ENCODE results near the gene SELENOO. TPM values are rescaled to one million over a fixed set of nuclear protein-coding genes. Genes with fewer than 3 reads are reported as not detected.
A peak's percentile ranks its signal among the peaks of the same experiment; 100 is the strongest.

Gene SELENOO
- total and polyA plus RNA-seq, 2 experiments from 2014 or later: 31.6 to 37.7 TPM

DNA sequence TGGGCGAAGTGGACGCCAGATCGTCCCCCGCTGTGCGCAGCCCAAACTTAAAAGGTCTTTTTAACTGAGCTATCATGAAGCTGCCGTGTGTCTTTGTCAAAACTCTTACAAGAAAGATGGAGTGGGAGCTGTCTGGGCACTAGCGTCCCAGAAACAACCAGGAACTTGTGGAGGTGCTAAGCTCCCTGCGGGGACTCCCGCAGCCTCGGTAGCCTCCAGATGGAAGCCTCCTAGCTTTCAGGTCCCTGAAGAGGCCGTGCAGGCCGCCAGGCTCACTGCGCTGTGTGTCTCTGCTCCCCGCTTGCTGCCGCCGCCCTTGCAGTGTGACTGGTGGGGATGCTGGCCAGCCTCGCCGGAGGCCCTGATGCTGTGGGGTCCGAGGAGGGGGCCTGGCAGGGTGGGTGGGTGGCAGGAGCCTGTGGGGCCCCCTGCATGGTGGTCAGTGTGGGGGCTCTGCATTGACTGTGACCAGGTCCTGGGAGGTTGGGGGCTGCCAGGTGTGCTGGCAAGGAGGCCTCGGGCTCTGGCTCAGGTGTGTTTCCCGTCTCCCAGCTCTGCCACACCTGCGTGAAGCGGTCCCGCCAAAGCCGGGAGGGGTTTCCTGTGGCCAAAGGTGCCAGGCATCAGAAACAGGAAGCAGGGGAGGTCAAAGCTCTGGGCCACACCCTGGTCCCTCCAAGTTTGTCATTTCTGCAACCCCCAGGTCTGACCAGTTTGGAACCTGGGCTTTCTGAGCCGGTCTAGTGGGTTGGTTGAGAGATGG is 13.9 kb upstream of the SELENOO start:
- TF ChIP-seq, protein P1, sequence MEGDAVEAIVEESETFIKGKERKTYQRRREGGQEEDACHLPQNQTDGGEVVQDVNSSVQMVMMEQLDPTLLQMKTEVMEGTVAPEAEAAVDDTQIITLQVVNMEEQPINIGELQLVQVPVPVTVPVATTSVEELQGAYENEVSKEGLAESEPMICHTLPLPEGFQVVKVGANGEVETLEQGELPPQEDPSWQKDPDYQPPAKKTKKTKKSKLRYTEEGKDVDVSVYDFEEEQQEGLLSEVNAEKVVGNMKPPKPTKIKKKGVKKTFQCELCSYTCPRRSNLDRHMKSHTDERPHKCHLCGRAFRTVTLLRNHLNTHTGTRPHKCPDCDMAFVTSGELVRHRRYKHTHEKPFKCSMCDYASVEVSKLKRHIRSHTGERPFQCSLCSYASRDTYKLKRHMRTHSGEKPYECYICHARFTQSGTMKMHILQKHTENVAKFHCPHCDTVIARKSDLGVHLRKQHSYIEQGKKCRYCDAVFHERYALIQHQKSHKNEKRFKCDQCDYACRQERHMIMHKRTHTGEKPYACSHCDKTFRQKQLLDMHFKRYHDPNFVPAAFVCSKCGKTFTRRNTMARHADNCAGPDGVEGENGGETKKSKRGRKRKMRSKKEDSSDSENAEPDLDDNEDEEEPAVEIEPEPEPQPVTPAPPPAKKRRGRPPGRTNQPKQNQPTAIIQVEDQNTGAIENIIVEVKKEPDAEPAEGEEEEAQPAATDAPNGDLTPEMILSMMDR (IDR thresholded peaks at IDR 0.05; ENCODE audit: poor library complexity): no peak
- TF ChIP-seq EZH2phosphoT487 (IDR thresholded peaks at IDR 0.05; ENCODE audit: low read depth, severe bottlenecking, unreplicated experiment) (no peak), EZH2 (IDR thresholded peaks at IDR 0.05; ENCODE audit: borderline replicate concordance) (no peak)
- no peaks in the 10 kb centered on the region for H4K20me1 ChIP-seq (ENCODE audit: insufficient read depth, poor library complexity, severe bottlenecking)
- peak overlapping the region; percentile 1 for H3K27ac ChIP-seq
- H3K4me1 ChIP-seq (ENCODE audit: insufficient read depth): peaks cover 55% of the 10 kb centered on the region
- peak overlapping the region; percentile 83 for H3K4me3 ChIP-seq
- no peaks in the 10 kb centered on the region for H3K9me3 ChIP-seq (ENCODE audit: low read depth)
- H3K9me2 ChIP-seq (replicated peaks; ENCODE audit: insufficient read depth): no peaks in the 10 kb centered on the region
- 51% methylated on average over 23 of the region's 26 CpGs for WGBS (ENCODE audit: low lambda C conversion rate, missing lambda C conversion rate)
- H3K36me3 ChIP-seq (replicated peaks; ENCODE audit: insufficient read depth, low read depth): no peaks in the 10 kb centered on the region
- H3K4me2 ChIP-seq: peak overlapping the region; percentile 99
- peaks cover 48% of the 10 kb centered on the region for H3K79me2 ChIP-seq
- peak overlapping the region; percentile 62 for H2AFZ ChIP-seq
- no peaks in the 10 kb centered on the region for H3K27me3 ChIP-seq
- peak; percentile 52 for DNase-seq (ENCODE audit: low spot score)

DNA sequence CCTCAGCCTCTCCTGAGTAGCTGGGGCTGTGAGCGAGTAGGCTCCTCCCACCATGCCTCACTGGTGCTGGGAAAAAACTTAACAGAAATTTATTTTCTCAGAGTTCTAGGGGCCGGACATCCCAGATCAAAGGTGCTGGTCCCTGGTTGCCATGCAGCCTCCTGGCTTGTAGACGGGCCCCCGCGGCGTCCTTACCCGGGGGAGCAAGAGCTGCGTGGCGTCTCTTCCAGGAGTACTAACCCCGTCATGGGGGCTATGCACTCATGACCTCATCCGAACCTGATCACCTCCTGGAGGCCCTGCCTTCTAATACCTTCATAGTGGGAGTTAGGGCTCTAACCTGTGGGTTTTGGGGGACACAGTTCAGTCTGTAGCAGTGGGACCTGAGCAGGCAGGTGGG is 12.5 kb upstream of the SELENOO start:
- Histone ChIP-seq H2AFZ (no peak overlapping the region), H4K20me1 (ENCODE audit: insufficient read depth, poor library complexity, severe bottlenecking) (no peaks in the 10 kb centered on the region), H3K4me1 (ENCODE audit: insufficient read depth) (peaks cover 57% of the 10 kb centered on the region), H3K27me3 (no peaks in the 10 kb centered on the region), H3K9me2 (replicated peaks; ENCODE audit: insufficient read depth) (no peaks in the 10 kb centered on the region), H3K79me2 (peaks cover 60% of the 10 kb centered on the region), H3K4me2 (no peak overlapping the region), H3K9me3 (ENCODE audit: low read depth) (no peaks in the 10 kb centered on the region), H3K27ac (no peak overlapping the region), H3K36me3 (replicated peaks; ENCODE audit: insufficient read depth, low read depth) (no peaks in the 10 kb centered on the region), H3K4me3 (no peak overlapping the region)
- TF ChIP-seq EZH2phosphoT487 (IDR thresholded peaks at IDR 0.05; ENCODE audit: low read depth, severe bottlenecking, unreplicated experiment): no peak
- no peak for TF ChIP-seq EZH2 (IDR thresholded peaks at IDR 0.05; ENCODE audit: borderline replicate concordance)
- TF ChIP-seq, protein P1 (IDR thresholded peaks at IDR 0.05; ENCODE audit: poor library complexity): no peak
- DNase-seq (ENCODE audit: low spot score): no peak
- 94% methylated on average over 11 of the region's 11 CpGs for WGBS (ENCODE audit: low lambda C conversion rate, missing lambda C conversion rate)

DNA sequence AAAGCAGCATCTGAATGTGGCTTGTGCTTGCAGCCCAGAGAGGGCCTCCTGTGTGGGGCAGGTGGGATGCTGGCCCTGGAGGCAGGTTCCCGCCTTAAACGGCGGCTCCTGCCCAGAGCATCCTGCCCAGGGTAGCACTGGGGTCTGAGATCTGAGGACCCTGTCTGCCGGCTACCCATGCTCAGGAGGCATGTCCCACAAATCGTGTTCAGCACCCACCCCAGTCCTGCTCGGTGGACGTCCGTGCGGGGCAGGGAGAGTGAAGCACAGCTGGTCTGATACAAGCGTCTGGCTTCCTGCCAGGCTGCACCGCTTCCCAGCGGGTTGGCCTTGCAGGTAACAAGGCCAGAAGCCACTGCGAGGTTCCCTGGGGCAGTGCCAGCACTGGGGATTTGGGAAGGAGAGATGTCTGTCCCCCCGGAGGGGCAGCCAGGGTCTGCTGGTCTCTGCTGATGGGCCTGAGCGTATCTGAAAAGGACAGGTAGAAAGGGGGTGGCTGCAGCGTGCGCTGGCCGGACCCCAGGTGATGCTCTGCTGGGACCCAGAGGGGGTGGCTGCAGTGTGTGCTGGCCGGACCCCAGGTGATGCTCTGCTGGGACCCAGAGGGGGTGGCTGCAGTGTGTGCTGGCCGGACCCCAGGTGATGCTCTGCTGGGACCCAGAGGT is 11.5 kb upstream of the SELENOO start:
- Histone ChIP-seq H3K4me3 (no peak overlapping the region), H3K27ac (peak overlapping the region; percentile 92), H2AFZ (no peak overlapping the region), H3K4me1 (ENCODE audit: insufficient read depth) (peaks cover 53% of the 10 kb centered on the region), H3K27me3 (no peaks in the 10 kb centered on the region), H4K20me1 (ENCODE audit: insufficient read depth, poor library complexity, severe bottlenecking) (no peaks in the 10 kb centered on the region), H3K9me3 (ENCODE audit: low read depth) (no peaks in the 10 kb centered on the region), H3K4me2 (peak overlapping the region; percentile 80), H3K9me2 (replicated peaks; ENCODE audit: insufficient read depth) (no peaks in the 10 kb centered on the region), H3K79me2 (peaks cover 62% of the 10 kb centered on the region), H3K36me3 (replicated peaks; ENCODE audit: insufficient read depth, low read depth) (no peaks in the 10 kb centered on the region)
- no peak for TF ChIP-seq EZH2 (IDR thresholded peaks at IDR 0.05; ENCODE audit: borderline replicate concordance)
- TF ChIP-seq EZH2phosphoT487 (IDR thresholded peaks at IDR 0.05; ENCODE audit: low read depth, severe bottlenecking, unreplicated experiment): no peak
- TF ChIP-seq, protein P1 (IDR thresholded peaks at IDR 0.05; ENCODE audit: poor library complexity): no peak
- WGBS (ENCODE audit: low lambda C conversion rate, missing lambda C conversion rate): 86% methylated on average over 20 of the region's 20 CpGs
- no peak for DNase-seq (ENCODE audit: low spot score)

Data from hepatocyte (in vitro differentiated cells).